Measurements from ENCODE around the gene PIGV.
"Not testable (repeated sequence)": the region's sequence is repeated elsewhere in the genome, so short reads cannot be mapped to it uniquely, and the experiment has no call there.

- peak; percentile 76 for TF ChIP-seq CTCF (conservative IDR thresholded peaks at IDR 0.05; ENCODE audit: low read length)
- not testable (repeated sequence) for TF ChIP-seq EZH2phosphoT487 (IDR thresholded peaks at IDR 0.05; ENCODE audit: borderline replicate concordance, low read depth, low read length)
Observed at GRCh38 chr1:26810105-26810504, 22.4 kb downstream of the PIGV start.
